HepG2 (cell line): ENCODE results near the gene ZSCAN23. TPM values are rescaled to one million over a fixed set of nuclear protein-coding genes. Genes with fewer than 3 reads are reported as not detected.

Experiments used
- ATAC-seq: fragments of 200-7000 bp; cut with Tn5 transposase; 3 replicates; pipeline ENCODE4 v1.9.1; 2020; ENCODE audit warnings: mild to moderate bottlenecking, moderate library complexity
- BruUV-seq: library from RNA; stranded (reverse); fragments of 400-500 nt; replicated peaks from 2 replicates; lab custom pipeline; 2021; lab: Mats Ljungman, UMichigan
- CTCF ChIA-PET: fragments of 300-600 bp; formaldehyde crosslinking; extraction: SDS; loops from one replicate; lab custom pipeline; 2021; ENCODE audit warnings: low total read pairs, inconsistent platforms, low intra/inter-chr PET ratio; lab: Yijun Ruan, JAX
- POLR2A ChIA-PET: fragments of 350-600 bp; sonication (Branson Sonifier 250); formaldehyde crosslinking; loops from one replicate; lab custom pipeline; 2020; ENCODE audit warnings: antibody characterized with exemption, inconsistent platforms; lab: Yijun Ruan, JAX
- DNase-seq: peaks from one replicate; pipeline ENCODE4 v3.0.0-alpha.2; 2015; ENCODE audit warnings: low spot score
- FAIRE-seq: peaks from 3 replicates; lab custom pipeline; 2011; peaks lifted over from hg19 to GRCh38; lab: Jason Lieb, UNC
- H2AFZ ChIP-seq: one replicate; pipeline ENCODE4 v1.6.1; 2011; ENCODE audit warnings: low read length, inconsistent platforms
- H3K27ac ChIP-seq: fragments of 300-600 bp; 3 replicates; pipeline ENCODE4 v1.8.0; 2011; ENCODE audit warnings: mixed run types, mild to moderate bottlenecking, mixed read lengths, low read length, inconsistent platforms; ENCODE audit not compliant: insufficient read depth; ENCODE audit errors: extremely low read length
- H3K27me3 ChIP-seq, 2 experiments: fragments of 200-600 bp in 1 of 2; 2 replicates in 1 of 2; 3 replicates in 1 of 2; pipeline versions ENCODE4 v1.6.0 to v1.8.0; 2011; ENCODE audit warnings: low read length in 2 of 2, mild to moderate bottlenecking in 2 of 2, moderate library complexity in 2 of 2, inconsistent platforms in 1 of 2; ENCODE audit not compliant: insufficient read depth in 2 of 2, control insufficient read depth in 1 of 2
- H3K36me3 ChIP-seq, 2 experiments: fragments of 200-600 bp in 1 of 2; replicated peaks in 1 of 2; 2 replicates in 1 of 2; 3 replicates in 1 of 2; pipeline versions ENCODE4 v1.5.1 to v1.8.0; 2011; ENCODE audit warnings: low read length in 2 of 2, inconsistent platforms in 1 of 2; ENCODE audit not compliant: insufficient read depth in 2 of 2, control insufficient read depth in 1 of 2
- H3K4me1 ChIP-seq: 2 replicates; pipeline ENCODE4 v1.5.1; 2012; ENCODE audit warnings: low read length, inconsistent platforms; ENCODE audit not compliant: insufficient read depth
- H3K4me2 ChIP-seq: 2 replicates; pipeline ENCODE4 v1.6.0; 2011; ENCODE audit warnings: low read depth, low read length, inconsistent platforms
- H3K4me3 ChIP-seq, 3 experiments: fragments of 200-600 bp in 1 of 3; sonication (generic), shearing (Covaris generic) in 1 of 3; replicated peaks in 1 of 3; 2 replicates each; pipeline ENCODE4 v1.5.1; 2011 to 2016; ENCODE audit warnings: low read length in 3 of 3, inconsistent platforms in 2 of 3, low read depth in 2 of 3, mild to moderate bottlenecking in 2 of 3, control low read depth in 1 of 3, mixed read lengths in 1 of 3; ENCODE audit not compliant: insufficient read depth in 1 of 3
- H3K79me2 ChIP-seq: one replicate; pipeline ENCODE4 v1.6.1; 2011; ENCODE audit warnings: low read length, inconsistent platforms; ENCODE audit not compliant: insufficient read depth
- H3K9ac ChIP-seq: 2 replicates; pipeline ENCODE4 v1.6.0; 2011; ENCODE audit warnings: mild to moderate bottlenecking, low read depth, low read length, inconsistent platforms; ENCODE audit not compliant: insufficient read depth
- H3K9me3 ChIP-seq: 2 replicates; pipeline ENCODE4 v1.5.1; 2012; ENCODE audit warnings: mild to moderate bottlenecking, low read length
- H4K20me1 ChIP-seq: 2 replicates; pipeline ENCODE4 v1.6.0; 2011; ENCODE audit warnings: inconsistent platforms, mild to moderate bottlenecking, low read length, moderate library complexity; ENCODE audit not compliant: insufficient read depth
- HDAC2 ChIP-seq: sonication (generic); formaldehyde crosslinking; IDR thresholded peaks from 2 replicates; pipeline ENCODE4 v1.4.0; 2020; ENCODE audit warnings: missing genetic modification reagents
- HHEX ChIP-seq: IDR thresholded peaks from 2 replicates; pipeline ENCODE4 v1.6.1; 2016; ENCODE audit warnings: control low read depth
- HNRNPLL ChIP-seq: fragments of 200-400 bp; formaldehyde crosslinking; IDR thresholded peaks from 2 replicates; pipeline ENCODE4 v1.6.1; 2017; ENCODE audit warnings: mild to moderate bottlenecking, low read depth, low read length; ENCODE audit not compliant: poor library complexity, severe bottlenecking
- HNRNPUL1 ChIP-seq: fragments of 200-400 bp; formaldehyde crosslinking; IDR thresholded peaks from 2 replicates; pipeline ENCODE4 v1.6.1; 2017; ENCODE audit warnings: low read depth, mild to moderate bottlenecking, low read length, moderate library complexity
- MTF1 ChIP-seq: sonication (generic); formaldehyde crosslinking; IDR thresholded peaks from 2 replicates; pipeline ENCODE4 v1.5.0; 2020; ENCODE audit warnings: missing genetic modification reagents
- NFE2L2 ChIP-seq: fragments of 150-350 bp; IDR thresholded peaks from 2 replicates; pipeline ENCODE4 v1.6.1; 2014; ENCODE audit warnings: low read length
- NR2F1 ChIP-seq, 2 experiments: fragments of 450-650 bp in 1 of 2; formaldehyde crosslinking in 1 of 2; IDR thresholded peaks; 2 replicates each; pipeline versions ENCODE4 v1.5.0 to v1.6.1; 2016 to 2020; ENCODE audit warnings: mild to moderate bottlenecking in 1 of 2, missing compliant biosample characterization in 1 of 2, missing genetic modification reagents in 1 of 2, moderate library complexity in 1 of 2
- NR2F6 ChIP-seq, 2 experiments: IDR thresholded peaks; 2 replicates each; pipeline ENCODE4 v1.6.1; 2016; ENCODE audit warnings: antibody characterized with exemption in 1 of 2, mild to moderate bottlenecking in 1 of 2
- RNF2 ChIP-seq: fragments of 450-650 bp; conservative IDR thresholded peaks from 2 replicates; pipeline ENCODE4 v1.6.1; 2016; ENCODE audit warnings: low read depth
- SPEN ChIP-seq: sonication (generic); formaldehyde crosslinking; IDR thresholded peaks from 2 replicates; pipeline ENCODE4 v1.5.1; 2020; ENCODE audit warnings: low read depth, mild to moderate bottlenecking, missing genetic modification reagents
- ZNF12 ChIP-seq: sonication (generic); formaldehyde crosslinking; IDR thresholded peaks from 2 replicates; pipeline ENCODE4 v1.5.0; 2020; ENCODE audit warnings: missing genetic modification reagents
- ZNF121 ChIP-seq: sonication (generic); formaldehyde crosslinking; IDR thresholded peaks from 2 replicates; pipeline ENCODE4 v1.5.0; 2020; ENCODE audit warnings: mild to moderate bottlenecking, missing genetic modification reagents
- ZNF138 ChIP-seq: sonication (generic); formaldehyde crosslinking; IDR thresholded peaks from 2 replicates; pipeline ENCODE4 v1.5.0; 2020; ENCODE audit warnings: mild to moderate bottlenecking, low read depth, missing genetic modification reagents
- ZNF160 ChIP-seq: sonication (generic); formaldehyde crosslinking; IDR thresholded peaks from 2 replicates; pipeline ENCODE4 v1.8.0; 2022; ENCODE audit warnings: mild to moderate bottlenecking, inconsistent platforms, missing genetic modification reagents
- ZNF225 ChIP-seq: sonication (generic); formaldehyde crosslinking; IDR thresholded peaks from 2 replicates; pipeline ENCODE4 v1.4.0; 2020; ENCODE audit warnings: mild to moderate bottlenecking, missing genetic modification reagents
- ZNF546 ChIP-seq: sonication (generic); formaldehyde crosslinking; conservative IDR thresholded peaks from 2 replicates; pipeline ENCODE4 v1.8.1; 2023; ENCODE audit warnings: mild to moderate bottlenecking, missing genetic modification reagents
- ZNF660 ChIP-seq: sonication (generic); formaldehyde crosslinking; IDR thresholded peaks from 2 replicates; pipeline ENCODE4 v1.5.1; 2020; ENCODE audit warnings: mild to moderate bottlenecking, low read depth, missing genetic modification reagents, borderline replicate concordance
- ZNF772 ChIP-seq: sonication (generic); formaldehyde crosslinking; IDR thresholded peaks from 2 replicates; pipeline ENCODE4 v1.5.0; 2020; ENCODE audit warnings: mild to moderate bottlenecking, missing genetic modification reagents
- ZNF841 ChIP-seq: sonication (generic); formaldehyde crosslinking; IDR thresholded peaks from 2 replicates; pipeline ENCODE4 v1.8.1; 2023; ENCODE audit warnings: missing genetic modification reagents, borderline replicate concordance
- ZNF879 ChIP-seq: sonication (generic); formaldehyde crosslinking; IDR thresholded peaks from 2 replicates; pipeline ENCODE4 v1.8.1; 2023; ENCODE audit warnings: missing genetic modification reagents
- WGBS: methylation state at CpG from one replicate; pipeline ENCODE4 v1.1.6; 2017; ENCODE audit warnings: low lambda C conversion rate; 5-methylcytosine and 5-hydroxymethylcytosine counted together
- in situ Hi-C: cut with HindIII; loops from 2 replicates; pipeline ENCODE4 v1.10.0; 2017; ENCODE audit warnings: low pct_unique_long_range_greater_than_20kb; ENCODE audit not compliant: extremely low pct_ligation_motif_present
- intact Hi-C: fragments of 100-400 bp; cut with micrococcal nuclease; formaldehyde crosslinking; loops from one replicate; pipeline ENCODE4 v1.10.0; 2022; ENCODE audit not compliant: unreplicated experiment
- polyA plus RNA-seq, 8 experiments: library from polyadenylated mRNA; depleted of rRNA in 3 of 8; stranded (reverse) in 7 of 8; unstranded in 1 of 8; fragments of >200 nt; fragmentation: Illumina TruSeq in 4 of 8; extraction: Trizol in 4 of 8; gene quantifications; 2 replicates each; pipeline versions ENCODE4 v1.2.1 to v1.2.3, GENCODE V29; 2011 to 2016; ENCODE audit warnings: low read depth in 4 of 8, missing spikeins in 1 of 8, mixed read lengths in 1 of 8; ENCODE audit not compliant: insufficient read depth in 1 of 8
- total RNA-seq, 5 experiments: library from RNA; depleted of rRNA; stranded (reverse); fragments of >200 nt; fragmentation: Illumina TruSeq; extraction: Trizol; gene quantifications; 2 replicates each; pipeline ENCODE4 v1.2.3, GENCODE V29; 2016; ENCODE audit warnings: low read depth in 1 of 5

The ZSCAN23 gene
- total and polyA plus RNA-seq, 2 of the 13 experiments (the other 11 are each of a cell fraction or from before 2014, with no cell fraction given): 0.29 to 1.2 TPM

DNA sequence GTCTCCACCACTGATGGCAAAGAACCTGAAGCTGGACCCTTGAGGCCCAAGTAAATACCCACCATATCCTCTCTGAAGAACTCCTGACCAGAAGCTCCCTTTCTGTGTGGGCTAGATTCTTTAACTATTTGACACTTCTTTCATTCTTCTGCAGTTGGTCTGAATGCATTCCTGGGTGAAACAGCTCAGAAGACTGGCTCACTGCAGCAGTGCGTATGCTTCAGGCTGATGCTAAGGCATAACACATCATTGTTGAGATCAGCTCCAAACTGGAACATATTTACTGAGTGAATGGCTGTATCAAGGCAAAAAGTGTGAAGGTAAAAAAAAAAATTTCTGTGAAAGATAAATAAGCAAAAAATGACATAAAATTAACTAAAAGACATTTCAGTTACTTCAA, 19.7 kb downstream of the ZSCAN23 start:
- no peak overlapping the region for H2AFZ ChIP-seq
- no peak overlapping the region for H3K9ac ChIP-seq
- TF ChIP-seq ZNF12 (CRISPR knock-in tag) (no peak), HNRNPUL1 (no peak), MTF1 (CRISPR knock-in tag) (no peak), ZNF772 (CRISPR knock-in tag) (no peak), ZNF121 (CRISPR knock-in tag) (no peak), NR2F1 (CRISPR knock-in tag; IDR thresholded peaks at IDR 0.05) (no peak), ZNF660 (CRISPR knock-in tag) (no peak), HNRNPLL (no peak), ZNF160 (CRISPR knock-in tag) (no peak), ZNF546 (CRISPR knock-in tag) (no peak), RNF2 (no peak), ZNF841 (no peak), HHEX (no peak), NFE2L2 (no peak), ZNF225 (CRISPR knock-in tag) (no peak), NR2F6 (IDR thresholded peaks at IDR 0.05) (no peak), NR2F6 (CRISPR knock-in tag; IDR thresholded peaks at IDR 0.05) (no peak), ZNF138 (CRISPR knock-in tag) (no peak), ZNF879 (CRISPR knock-in tag) (no peak), HDAC2 (no peak), SPEN (CRISPR knock-in tag) (no peak)
- POLR2A ChIA-PET: no interaction called here
- in situ Hi-C loops: no loop called here
- H3K36me3 ChIP-seq: no peaks in the 10 kb centered on the region
- H3K79me2 ChIP-seq: no peaks in the 10 kb centered on the region
- H3K27ac ChIP-seq: no peak overlapping the region
- H3K4me2 ChIP-seq: no peak overlapping the region
- DNase-seq (no peak), FAIRE-seq (no peak), ATAC-seq (no peak)
- WGBS: 20% methylated on average over 1 of the region's 1 CpG
- H3K9me3 ChIP-seq: no peaks in the 10 kb centered on the region
- 0 out of 2 replicates have a peak, but pooled peaks cover 4% of the 10 kb centered on the region for H3K4me1 ChIP-seq
- H3K4me3 ChIP-seq: no peak overlapping the region
- CTCF ChIA-PET: no interaction called here
- H4K20me1 ChIP-seq: no peaks in the 10 kb centered on the region
- intact Hi-C loops: no loop called here
- no TSS peak for BruUV-seq
- H3K27me3 ChIP-seq: no peaks in the 10 kb centered on the region
